Glomerular endothelial cell (primary cell): ENCODE results near the gene UNC119B. TPM values are rescaled to one million over a fixed set of nuclear protein-coding genes. Genes with fewer than 3 reads are reported as not detected.
A peak's percentile ranks its signal among the peaks of the same experiment; 100 is the strongest.

Experiments
- DNase-seq: peaks from one replicate; pipeline ENCODE4 v3.0.0-alpha.2; 2011; ENCODE audit warnings: low read depth, low spot score; ENCODE audit errors: extremely low read depth
- total RNA-seq: library from RNA; depleted of rRNA; stranded (reverse); fragments of >200 nt; gene quantifications from 2 replicates; pipeline ENCODE4 v1.2.3, GENCODE V29; 2015

Gene UNC119B
- total RNA-seq, 1 donor from 2014 or later, result 25.3 TPM

- no peak for DNase-seq
These were observed 22.5 kb upstream of the UNC119B start for GRCh38 chr12:120687578-120688289.

DNA sequence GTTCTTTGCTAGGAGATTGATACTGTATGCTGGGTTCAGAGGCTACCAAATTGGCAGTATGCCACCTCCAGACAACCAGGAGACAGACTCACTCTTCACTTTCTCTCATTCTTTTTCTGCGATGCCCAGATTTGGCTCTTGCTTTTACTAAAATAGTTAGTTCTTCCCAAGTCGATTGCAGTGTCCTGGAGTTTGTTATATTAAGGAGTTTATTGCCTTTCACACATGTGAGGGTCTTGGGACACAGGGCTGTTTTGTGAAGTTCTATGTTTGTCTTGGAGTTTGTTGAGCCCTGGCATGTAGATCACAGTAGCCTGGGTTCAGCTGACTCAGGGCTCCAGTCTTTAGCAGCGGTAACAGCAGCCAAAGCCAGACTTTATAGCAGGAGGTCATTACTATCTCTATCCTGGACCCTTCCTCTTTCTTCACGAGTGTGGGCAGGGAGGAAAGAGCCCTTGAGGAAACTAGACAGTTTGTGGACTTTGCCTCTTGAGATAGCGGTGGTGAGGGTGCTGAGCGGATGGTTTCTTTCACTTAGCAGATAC is 21.7 kb upstream of the UNC119B start:
- DNase-seq, result no peak

- DNase-seq, result no peak
These were observed 20.7 kb upstream of the UNC119B start for GRCh38 chr12:120689397-120690082.

DNA sequence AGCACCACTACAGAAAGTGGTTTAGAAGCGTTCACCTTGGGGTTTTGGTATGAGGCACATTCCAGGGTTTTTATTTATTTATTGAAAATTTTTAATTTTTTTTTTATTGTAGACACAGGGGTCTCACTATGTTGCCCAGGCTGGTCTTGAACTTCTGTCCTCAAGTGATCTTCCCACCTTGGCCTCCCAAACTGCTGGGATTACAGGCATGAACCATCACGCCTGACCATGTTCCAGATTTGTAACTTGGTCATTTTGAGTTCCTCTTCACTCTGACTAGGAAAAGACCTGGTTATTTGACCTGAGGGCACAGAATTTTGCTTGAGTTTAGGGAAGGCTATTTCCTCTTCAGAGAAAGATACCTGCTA is 20.2 kb upstream of the UNC119B start:
- no peak for DNase-seq

DNA sequence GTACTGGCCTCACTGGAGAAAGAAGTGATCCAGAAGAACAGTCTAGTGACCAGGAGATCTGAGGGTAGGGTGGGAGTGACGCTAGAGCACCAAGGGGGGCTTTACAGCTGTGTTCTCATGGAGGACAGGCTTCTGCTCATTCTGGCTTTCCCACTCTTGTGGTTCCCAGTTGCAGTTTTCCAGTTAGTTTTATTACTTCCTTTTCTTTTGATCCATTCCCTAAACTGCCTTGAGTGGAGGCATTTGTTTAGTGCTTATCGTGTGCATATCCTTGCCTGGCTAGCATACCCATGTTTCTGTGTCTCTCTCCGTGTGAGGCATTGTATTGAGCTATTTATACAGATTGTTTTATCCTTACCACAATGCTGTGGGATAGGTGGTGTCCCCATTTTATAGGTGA is 19.3 kb upstream of the UNC119B start:
- DNase-seq, result no peak

DNA sequence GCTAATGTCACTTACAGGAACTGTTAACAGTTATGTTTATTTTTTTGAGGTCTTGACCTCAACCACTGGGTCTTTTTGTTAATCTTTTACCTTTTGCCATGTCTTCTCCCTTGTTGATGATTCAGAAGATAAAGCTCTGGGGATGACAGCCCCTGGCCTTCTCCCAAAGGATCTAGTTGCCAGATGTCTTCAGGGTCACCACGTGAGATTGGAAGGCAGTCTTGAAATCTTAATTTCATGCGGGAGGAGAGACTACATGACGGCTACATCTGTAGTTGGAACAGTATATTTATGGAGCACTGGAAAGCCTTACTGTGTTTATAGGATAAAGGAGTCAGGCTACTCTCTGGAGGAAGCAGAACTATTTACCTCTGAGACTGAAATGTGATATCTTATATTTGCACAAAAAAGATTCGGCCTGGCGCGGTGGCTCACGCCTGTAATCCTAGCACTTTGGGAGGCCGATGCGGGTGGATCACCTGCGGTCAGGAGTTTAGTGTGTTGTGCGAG is 17.7 kb upstream of the UNC119B start:
- no peak for DNase-seq

GRCh38 chr12:120693848-120694247 is 16.4 kb upstream of the UNC119B start:
- DNase-seq, result no peak

DNA sequence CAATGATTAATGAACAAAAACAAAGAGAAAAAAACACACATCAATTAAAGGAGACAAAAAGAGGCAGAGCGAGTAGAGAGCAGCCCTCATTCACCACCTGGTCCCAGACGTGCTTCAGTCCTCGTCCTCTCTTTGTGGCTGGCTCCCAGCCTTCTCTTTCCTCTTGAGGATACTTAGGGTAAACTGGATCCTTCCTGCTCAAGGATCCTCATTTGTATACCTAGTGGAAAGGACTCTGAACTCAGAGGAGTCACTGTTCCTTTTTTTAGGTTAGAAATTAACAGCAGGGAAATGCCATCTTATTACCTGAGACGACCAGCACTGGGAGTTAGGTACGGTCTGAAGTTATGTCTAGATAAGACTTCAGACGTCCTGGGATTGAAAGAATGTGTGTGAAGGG is 13.6 kb upstream of the UNC119B start:
- no peak for DNase-seq

GRCh38 chr12:120697344-120697743 is 12.9 kb upstream of the UNC119B start:
- no peak for DNase-seq

- DNase-seq, result no peak
These were observed 11.6 kb upstream of the UNC119B start for GRCh38 chr12:120698665-120699064.

GRCh38 chr12:120699553-120699952 is 10.7 kb upstream of the UNC119B start:
- no peak for DNase-seq

DNA sequence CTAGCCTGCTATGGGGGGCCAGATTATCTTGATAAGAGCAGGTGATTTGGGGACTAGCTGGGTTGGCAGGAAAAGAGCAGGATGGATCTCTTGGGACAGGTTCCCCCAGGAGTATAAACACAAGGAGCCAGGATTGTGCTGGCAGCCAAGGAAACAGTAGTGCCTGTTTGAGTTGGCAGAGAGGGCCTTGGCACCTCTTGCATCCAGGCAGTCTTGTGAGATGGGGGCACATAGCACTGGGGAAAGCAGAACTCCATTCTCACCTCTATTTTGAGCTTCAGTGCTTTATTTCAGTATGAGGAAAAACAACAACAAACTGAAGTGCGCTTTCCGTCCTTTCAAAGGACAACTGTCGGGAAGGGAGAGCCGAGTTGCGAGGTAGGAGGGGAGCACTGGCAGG is 9.4 kb upstream of the UNC119B start:
- no peak for DNase-seq

DNA sequence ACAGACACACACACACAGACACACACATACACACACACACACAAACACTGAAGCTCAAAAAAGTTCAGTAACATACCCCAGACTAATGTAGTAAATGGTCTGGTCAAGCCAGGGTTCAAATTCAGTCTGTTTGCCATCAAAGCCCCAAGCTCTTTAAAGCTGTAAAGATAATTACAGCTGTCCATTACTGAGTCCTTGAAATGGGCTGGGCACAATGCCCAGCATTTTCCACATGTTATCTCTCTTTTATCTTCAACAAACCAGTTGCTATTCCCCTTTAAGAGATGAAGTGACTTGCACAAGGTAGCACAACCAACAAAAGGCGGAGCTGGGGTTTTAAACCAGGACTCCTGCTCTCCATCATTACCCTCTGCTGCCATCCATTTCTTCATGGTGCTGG is 7.6 kb upstream of the UNC119B start:
- no peak for DNase-seq

DNA sequence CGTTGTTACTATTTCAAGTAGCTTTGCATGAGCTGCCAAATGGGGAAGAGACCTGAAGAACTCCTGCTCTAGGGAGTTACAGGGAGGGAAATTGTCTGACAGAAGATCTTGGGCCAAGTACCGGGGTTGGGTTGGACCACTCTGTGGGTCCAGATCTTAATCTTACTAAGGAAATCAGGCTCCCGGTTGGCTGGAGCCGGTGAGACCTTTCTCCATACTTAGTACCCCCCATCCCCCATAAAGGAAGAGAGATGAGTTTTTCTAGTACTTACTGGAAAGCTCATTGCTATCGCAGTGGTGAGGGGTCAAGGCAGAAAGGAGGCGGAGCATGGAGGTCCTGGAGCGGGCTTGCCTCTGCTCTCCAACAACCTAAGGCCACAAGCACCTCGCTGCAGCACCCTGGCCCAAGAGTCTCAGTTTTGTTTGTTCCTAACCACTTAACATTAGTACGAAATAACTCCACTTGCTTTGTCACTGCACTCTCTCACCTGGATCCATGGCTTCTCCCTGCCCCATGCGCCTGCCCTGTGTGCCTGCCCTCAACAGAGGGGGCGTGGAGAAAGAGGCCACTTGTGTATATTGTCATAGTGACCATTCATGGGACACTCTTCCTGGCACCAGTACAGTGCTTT is 6.8 kb upstream of the UNC119B start:
- no peak for DNase-seq

- no peak for DNase-seq
These were observed 4.6 kb upstream of the UNC119B start for GRCh38 chr12:120705618-120706017.

- DNase-seq, result no peak
These were observed 4.2 kb upstream of the UNC119B start for GRCh38 chr12:120706029-120706428.

- no peak for DNase-seq
These were observed 1.6 kb upstream of the UNC119B start for GRCh38 chr12:120708651-120709050.

DNA sequence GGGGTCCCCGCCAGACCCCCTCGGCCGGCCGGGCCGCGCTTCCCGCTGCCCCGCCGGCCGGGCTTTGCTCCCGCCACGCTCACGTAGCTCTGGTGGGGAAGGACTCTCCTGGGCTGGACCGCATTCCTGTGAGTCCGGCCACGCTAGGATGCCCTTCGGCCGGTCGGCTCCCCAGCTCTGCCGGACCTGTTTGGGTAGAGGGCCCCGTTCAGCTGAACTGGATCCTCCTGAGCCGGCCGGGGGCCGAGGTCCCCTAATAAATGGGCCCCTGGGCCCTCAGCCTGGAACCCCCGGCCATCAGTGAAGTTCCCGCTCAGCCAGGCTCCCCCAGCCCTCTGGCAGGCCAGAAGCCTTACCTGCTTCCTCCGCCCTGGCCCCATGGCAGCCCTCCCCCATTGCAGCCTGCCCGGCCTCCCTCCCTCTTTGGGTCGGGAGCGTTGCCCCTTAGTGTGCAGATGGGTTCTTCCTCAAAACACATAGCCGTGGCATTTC is 593 bp downstream of the UNC119B start:
- DNase-seq, result no peak

- DNase-seq, result no peak
These were observed 1.2 kb downstream of the UNC119B start for GRCh38 chr12:120711411-120711810.

- DNase-seq, result no peak
These were observed 2.4 kb downstream of the UNC119B start for GRCh38 chr12:120712610-120713009.

GRCh38 chr12:120713861-120714482 is 3.7 kb downstream of the UNC119B start:
- peak; percentile 54 for DNase-seq
